ENCODE results near the gene ATP11A.

The ATP11A gene

GRCh38 chr13:112722433-112723263 is 32.8 kb downstream of the ATP11A start:
- DNase-seq (ENCODE audit: low read depth in 2 of 2, low spot score in 1 of 2): no peak

DNA sequence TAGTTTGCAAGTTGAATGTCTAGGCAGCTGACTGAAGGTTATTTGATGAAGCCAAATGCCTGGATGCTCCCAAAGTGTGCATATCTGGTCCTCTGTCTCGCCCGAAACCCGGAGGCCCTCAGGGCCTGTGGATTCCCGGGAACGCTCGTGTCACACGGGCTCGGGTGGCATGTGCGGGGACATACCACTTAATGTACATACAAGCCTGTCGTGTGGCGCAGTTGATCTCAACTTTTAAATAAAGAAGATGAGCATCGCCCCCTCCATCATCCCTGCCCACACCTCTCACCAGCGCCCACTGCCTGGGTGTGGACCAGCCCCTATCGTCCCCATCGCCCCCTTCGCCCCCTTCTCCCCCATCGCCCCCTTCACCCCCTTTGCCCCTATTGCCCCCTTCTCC is 33.9 kb downstream of the ATP11A start:
- no peak for DNase-seq (ENCODE audit: low read depth in 2 of 2, low spot score in 1 of 2)

DNA sequence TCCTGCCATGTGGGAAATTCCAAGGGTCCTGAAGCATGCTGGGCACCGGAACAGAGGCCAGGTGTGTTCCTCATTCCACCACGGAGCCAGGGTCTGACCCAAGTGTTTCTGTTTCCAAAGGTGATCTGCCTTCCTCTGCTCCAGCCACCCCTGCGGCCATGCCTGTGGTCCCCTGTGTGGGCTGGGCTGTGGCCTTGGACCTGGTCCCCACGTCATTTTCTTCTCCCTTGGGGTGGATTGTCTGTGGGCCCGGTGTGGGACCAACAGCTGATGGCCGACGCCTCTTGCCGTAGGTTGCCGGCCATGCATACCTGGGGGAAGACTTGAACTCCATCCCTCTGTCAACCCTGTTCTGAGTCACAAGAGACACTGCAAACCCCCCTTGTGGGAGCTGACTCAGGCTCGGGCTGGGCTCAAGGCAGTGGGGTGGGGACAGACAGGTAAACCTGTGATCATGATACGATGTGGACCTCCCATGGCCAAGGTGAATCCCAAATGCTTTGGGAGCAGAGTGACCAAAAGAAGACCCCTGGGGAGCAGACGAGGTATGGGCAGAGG is 35.0 kb downstream of the ATP11A start:
- DNase-seq (ENCODE audit: low read depth in 2 of 2, low spot score in 1 of 2): no peak

DNA sequence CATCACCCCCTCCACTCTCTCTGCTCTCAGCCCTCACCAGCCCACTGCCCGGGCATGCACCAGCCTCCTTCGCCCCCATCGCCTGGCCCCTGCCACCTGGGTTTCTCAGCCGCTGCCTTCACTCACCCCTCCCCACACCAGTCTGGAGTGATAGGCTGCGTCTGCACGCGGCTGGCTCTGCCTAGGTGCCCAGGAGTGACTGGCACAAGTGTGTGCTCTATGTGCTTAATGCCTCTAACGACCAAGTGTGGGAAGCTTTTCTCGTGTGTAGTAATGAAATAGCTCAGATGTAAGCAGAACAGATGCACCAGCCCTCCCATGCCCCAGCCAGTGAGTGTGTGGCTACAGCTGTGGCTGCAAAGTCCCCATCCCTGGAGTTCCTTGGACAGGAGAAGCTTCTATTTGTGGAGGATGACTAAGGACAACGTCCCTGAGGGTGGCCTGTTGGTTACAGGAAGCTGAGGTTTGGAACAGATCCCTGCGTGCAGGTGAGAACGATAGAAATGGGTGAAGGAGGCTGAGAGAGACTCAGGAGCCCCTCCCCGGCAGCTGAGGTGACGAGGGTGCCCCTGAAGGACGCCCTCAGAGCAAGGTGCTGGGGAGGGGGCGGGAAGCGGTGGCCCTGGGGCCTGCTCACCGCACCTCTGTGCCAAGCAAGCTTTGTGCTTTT is 35.6 kb downstream of the ATP11A start:
- no peak for DNase-seq (ENCODE audit: low read depth in 2 of 2, low spot score in 1 of 2)

DNA sequence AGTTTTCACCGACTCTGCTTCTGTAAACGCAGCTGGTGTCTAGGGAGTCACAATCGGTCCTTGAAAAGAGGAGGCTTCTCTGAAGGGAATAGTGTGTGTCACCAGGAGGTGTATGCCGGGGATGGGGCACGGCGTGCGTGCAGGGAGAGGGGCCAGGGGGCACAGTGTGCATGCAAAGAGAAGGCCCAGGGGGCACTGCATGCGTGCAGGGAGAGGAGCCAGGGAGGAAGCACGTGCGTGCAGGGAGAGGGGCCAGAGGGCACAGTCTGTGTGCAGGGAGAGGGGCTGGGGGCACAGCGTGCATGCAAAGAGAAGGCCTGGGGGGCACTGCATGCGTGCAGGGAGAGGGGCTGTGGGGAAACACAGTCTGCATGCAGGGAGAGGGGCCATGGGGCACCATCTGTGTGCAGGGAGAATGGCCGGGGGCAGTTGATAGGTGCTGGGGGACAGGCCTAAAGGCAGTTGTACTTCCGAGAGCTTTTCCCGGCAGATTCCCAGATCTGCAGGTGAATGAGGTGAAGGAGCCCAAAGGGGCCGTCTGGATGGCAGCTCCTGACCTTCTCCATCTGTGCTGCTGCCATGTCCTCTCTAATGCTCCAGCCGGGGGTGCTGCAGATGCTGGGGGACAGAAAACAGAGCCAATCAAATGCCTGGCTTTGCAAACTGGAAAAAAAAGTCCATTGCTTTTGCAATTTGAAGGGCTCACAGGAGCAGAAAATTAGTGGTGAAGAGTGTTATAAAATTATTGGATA is 36.4 kb downstream of the ATP11A start:
- no peak for DNase-seq (ENCODE audit: low read depth in 2 of 2, low spot score in 1 of 2)

- DNase-seq (ENCODE audit: low read depth in 2 of 2, low spot score in 1 of 2): no peak
Observed at GRCh38 chr13:112727581-112727980, 37.7 kb downstream of the ATP11A start.

GRCh38 chr13:112728375-112729126 is 38.7 kb downstream of the ATP11A start:
- no peak for DNase-seq (ENCODE audit: low read depth in 2 of 2, low spot score in 1 of 2)

GRCh38 chr13:112729408-112729807 is 39.6 kb downstream of the ATP11A start:
- DNase-seq (ENCODE audit: low read depth in 2 of 2, low spot score in 1 of 2): no peak

DNA sequence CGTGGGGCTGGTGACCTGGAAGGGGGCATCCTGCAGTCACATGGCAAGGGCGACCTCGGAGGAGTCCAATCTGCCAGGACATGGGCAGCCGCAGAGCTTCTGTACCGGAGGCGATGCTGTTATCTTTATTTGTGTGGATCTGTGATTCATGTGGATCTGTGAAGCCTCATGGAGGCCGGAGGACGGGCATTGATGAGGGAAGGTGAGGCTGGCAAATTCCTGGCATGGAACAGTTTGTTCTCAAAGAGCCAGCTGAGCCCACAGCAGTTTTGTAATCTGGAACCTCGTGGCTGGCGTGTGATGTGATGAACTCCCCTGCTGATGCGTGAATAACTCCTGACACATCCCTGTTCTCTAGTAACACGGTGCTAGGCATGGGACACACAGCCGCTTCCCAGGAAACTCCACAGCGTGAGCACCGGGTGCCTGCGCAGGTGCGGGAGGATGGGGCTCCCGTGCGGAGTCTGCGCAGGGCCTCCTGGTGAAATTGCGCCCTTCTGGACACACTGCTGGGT is 40.4 kb downstream of the ATP11A start:
- no peak for DNase-seq (ENCODE audit: low read depth in 2 of 2, low spot score in 1 of 2)

DNA sequence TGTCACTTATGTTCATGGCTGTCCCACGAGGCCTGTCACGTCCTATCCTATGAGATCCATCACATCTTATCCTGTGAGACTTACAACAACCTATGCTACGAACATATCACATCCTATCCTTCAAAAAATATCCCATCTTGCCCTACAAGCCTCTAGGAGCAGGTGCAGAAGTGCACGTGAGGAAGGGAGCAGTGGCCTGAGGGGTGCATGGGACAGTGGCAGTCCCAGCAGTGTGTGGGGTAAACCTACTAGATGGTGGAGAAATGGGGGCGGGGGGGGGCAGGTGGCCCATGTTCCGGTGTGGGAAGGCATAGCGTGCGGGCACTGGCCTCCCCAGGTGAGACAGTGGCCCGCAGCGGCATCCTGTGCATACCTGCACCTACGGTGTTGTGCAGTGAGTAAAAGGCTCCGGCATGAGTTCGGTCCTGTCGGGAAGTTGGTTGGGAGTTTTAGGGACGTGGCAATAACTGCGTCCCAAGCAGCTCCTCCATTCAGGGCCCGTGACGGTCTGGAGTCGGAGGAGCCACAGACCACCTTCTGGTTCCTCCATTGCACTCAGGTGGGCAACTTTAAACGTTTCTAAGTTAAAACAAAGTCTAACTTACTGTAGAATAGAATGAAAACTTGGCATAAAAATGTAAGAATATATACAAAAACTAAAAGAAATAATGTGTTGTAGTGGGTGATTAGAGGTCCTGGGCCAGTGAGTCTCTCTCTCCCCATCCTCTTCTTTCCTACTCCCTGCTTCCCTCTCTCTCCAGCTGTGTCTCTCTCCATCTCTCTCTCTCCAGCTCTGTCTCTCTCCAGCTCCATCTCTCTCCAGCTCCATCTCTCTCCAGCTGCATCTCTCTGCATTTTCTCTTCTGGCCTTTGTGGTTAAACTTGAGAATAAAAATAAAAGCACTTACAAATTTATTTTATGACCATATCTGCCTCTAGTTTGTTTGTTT is 42.1 kb downstream of the ATP11A start:
- DNase-seq (ENCODE audit: low read depth in 2 of 2, low spot score in 1 of 2): no peak

DNA sequence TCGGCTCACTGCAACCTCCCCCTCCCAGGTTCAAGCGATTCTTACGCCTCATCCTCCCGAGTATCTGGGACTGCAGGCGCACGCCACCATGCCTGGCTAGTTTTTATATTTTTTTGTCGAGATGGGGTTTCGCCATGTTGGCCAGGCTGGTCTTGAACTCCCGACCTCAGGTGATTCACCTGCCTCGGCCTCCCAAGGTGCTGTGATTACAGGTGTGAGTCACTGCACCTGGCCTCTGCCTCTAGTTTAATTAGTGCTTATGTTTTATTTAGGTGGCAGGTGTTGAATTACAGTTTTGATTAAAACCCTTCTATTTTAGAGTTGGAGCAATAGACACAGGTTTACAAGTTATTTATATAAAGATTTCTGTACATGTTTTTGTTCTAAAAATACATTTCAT is 42.8 kb downstream of the ATP11A start:
- no peak for DNase-seq (ENCODE audit: low read depth in 2 of 2, low spot score in 1 of 2)

DNA sequence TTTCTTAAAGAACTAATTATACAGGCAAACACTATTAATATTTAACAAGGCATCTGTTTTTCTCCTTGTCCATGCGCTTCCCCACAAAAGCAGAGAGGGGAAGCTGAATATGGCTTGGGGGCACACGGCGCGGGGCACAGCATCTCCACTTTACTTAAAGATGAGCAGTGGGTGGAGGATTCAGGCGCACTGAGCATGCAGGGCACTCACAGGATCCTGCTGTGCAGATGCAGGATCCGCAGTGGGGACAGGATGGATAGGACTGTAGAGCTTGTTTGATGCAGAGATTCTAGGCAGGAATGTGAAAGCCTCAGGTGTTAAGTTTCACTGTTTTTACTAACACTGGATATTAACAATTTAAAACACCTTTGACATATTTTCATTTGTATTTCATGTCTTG is 43.3 kb downstream of the ATP11A start:
- no peak for DNase-seq (ENCODE audit: low read depth in 2 of 2, low spot score in 1 of 2)

GRCh38 chr13:112733661-112734379 is 44.0 kb downstream of the ATP11A start:
- DNase-seq (ENCODE audit: low read depth in 2 of 2, low spot score in 1 of 2): no peak

GRCh38 chr13:112734696-112735547 is 45.1 kb downstream of the ATP11A start:
- no peak for DNase-seq (ENCODE audit: low read depth in 2 of 2, low spot score in 1 of 2)

DNA sequence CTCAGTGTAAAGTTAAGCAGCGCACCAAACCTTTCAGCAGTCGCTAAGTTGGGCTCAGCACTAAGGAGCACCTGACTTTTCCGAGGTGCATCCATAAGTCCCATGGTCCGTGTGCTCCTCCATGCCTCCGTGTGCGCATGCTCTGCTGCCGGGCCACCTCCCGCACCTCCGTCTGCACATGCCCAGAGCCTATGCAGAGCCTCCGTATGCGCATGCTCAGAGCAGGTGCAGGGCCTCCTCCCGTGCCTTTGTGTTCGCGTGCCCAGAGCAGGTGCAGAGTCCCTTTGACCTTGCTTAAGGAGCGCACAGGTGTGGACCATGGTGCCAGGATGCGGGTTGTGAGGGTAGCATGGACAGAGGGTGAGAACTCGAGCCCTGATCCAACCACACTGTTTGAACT is 46.0 kb downstream of the ATP11A start:
- no peak for DNase-seq (ENCODE audit: low read depth in 2 of 2, low spot score in 1 of 2)

- DNase-seq (ENCODE audit: low read depth in 2 of 2, low spot score in 1 of 2): no peak
Observed at GRCh38 chr13:112737294-112737693, 47.5 kb downstream of the ATP11A start.

DNA sequence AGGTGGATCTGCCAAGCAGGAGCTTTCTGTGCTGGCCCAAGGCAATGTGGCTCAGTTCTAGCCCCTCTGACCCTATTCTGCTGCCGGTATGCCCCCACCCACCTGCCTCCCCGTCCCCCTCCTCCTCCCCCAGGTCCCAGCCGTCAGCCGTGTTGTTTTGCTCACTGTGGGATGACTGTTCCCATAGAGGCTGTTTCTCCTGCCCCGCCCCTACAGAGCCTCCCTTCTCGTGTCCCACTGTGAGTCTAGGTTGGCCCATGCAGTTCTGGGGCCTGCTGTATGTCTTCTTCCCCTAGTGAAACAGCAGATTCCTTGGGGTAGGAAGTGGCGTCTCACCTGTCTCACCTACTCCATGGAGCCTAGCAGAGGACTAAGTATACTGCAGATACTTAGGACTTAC is 48.8 kb downstream of the ATP11A start:
- DNase-seq (ENCODE audit: low read depth in 2 of 2, low spot score in 1 of 2): no peak

GRCh38 chr13:112740502-112741131 is 50.8 kb downstream of the ATP11A start:
- no peak for DNase-seq (ENCODE audit: low read depth in 2 of 2, low spot score in 1 of 2)

Data from stimulated activated CD8-positive, alpha-beta memory T cell treated with anti-CD3 and anti-CD28 coated beads, Interleukin-4, amount 100 ng/mL, for 1 hour (primary cell).